GM19099 (cell line): ENCODE results near the gene MPZL3.

Experiments
- POLR2A ChIP-seq: IDR thresholded peaks from 3 replicates; pipeline ENCODE4 v1.6.1; 2011; ENCODE audit warnings: low read depth; ENCODE audit not compliant: insufficient read length; ENCODE audit errors: extremely low read depth

Gene MPZL3

DNA sequence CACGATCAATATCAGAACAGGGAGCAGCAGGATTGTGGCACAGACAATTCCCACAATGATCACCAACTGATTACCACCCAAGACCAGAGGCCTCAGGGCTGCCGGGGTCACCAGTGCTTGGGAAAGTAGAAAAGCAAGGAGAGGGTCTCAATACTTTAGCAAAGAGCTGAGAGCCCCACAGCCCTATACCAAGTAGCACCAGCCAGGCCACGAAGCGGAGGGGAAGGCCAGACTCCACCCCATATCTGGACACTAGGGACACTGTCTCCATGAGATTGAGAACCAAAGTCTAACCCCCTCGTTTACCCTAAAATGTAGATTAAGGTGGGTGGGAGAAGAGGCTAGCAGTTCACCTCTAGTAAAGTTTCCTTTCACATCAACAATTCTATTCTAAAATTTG, 51.7 kb downstream of the MPZL3 start:
- no peak for TF ChIP-seq POLR2A

DNA sequence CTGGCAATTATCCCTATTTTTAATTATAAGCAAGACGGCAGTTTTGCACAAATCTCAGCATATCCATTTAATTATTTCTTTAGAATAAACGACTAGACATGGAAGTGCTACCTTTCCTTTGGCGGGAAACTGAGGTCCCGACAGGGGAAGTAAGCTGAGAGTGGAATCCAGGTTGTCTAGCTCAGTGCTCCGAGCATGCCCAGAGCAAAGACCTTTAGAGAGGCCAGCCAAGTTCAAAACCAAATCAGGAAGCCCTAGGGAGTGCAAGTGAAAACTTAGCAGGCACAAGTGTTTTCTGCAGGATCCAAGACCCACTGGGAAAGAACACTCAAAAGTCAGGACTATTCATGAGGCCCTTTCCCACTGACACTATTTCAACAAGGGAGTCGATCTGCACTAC, 53.0 kb downstream of the MPZL3 start:
- TF ChIP-seq POLR2A, result no peak

DNA sequence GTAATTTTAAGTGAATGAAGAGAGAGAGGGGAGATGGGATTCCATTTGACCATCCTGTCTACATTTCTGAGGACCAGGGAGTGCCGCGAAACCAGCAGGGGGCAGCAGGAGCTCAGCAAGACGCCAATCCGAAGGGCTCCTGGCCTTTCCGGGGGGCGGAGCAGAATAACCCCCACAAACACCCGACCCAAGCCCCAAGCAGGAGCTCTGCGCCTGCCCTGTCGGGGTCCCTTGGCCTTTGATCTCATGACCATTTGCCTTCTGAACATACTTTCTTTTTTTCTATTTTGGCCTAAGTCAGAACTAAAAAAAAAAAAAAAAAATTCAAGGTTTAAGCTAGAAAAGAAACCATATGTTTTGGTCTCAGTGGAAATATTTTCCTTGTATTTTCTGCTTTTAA, 53.8 kb downstream of the MPZL3 start:
- no peak for TF ChIP-seq POLR2A

DNA sequence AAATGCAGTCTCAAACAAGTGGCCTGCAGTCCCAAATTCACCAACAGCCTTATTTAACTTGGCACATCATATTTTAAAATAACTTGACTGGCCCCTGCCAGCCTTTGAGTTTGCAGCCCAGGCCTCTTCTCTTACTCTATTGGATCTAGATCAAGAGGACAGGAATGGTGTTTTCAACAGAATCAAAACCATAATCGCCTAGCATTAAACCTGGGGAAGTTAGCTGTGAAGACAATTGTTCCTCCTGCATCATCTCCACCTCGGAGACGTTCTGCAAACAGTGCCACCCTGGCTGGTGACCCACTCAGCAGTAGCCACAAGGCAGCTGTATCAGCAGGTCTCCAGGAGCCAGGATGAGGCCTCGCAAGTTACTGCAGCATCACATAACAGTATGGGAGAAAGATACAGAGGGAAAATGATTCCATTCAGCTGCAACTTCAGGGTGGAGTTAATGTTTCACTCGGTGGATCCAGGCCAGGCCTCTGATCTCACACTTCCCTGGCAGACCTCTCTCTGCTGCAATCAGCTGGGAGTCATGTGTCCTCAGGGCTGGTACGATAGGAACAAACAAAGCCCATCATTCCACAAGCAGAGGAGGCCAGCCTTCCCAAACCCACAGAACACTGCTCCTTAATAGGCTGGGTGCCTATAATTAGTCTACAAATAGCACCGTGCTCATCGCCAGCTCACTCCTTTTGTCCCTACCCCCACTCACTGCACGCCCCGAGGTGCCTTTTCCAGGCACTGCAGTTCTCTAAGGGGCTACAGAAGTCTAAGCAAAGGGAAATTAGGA, 57.1 kb downstream of the MPZL3 start:
- TF ChIP-seq POLR2A, result no peak

DNA sequence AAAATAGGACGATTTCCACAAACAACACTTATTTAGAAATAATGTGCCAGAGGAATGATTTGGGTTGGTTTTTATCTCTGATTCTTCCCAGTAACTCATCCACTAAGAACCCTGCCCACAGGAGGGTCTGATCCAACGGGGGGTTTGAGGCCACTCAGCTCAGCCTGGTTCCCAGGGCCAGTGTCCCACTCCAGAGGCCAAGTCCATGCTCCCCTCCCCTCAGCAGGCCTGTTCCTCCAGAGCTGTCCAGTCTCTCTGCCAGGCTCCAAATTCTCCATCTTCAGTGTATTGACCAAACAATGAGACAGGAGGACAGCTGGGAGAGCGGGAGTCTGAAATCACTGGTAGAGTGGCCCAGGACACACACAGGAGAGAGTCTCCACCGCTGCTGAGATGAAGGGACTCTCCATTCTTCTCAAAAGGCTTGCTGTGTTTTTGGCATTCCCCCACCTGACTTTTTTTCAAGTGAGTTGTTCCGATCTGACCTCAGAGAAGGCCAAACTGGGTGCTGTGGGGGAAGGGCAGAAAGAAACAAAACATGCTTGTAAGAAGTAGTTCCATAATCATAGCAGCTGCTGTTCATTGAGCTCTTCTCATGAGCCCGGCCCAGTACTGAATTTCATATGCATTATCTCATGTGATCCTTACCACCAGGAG, 58.1 kb downstream of the MPZL3 start:
- TF ChIP-seq POLR2A, result no peak

DNA sequence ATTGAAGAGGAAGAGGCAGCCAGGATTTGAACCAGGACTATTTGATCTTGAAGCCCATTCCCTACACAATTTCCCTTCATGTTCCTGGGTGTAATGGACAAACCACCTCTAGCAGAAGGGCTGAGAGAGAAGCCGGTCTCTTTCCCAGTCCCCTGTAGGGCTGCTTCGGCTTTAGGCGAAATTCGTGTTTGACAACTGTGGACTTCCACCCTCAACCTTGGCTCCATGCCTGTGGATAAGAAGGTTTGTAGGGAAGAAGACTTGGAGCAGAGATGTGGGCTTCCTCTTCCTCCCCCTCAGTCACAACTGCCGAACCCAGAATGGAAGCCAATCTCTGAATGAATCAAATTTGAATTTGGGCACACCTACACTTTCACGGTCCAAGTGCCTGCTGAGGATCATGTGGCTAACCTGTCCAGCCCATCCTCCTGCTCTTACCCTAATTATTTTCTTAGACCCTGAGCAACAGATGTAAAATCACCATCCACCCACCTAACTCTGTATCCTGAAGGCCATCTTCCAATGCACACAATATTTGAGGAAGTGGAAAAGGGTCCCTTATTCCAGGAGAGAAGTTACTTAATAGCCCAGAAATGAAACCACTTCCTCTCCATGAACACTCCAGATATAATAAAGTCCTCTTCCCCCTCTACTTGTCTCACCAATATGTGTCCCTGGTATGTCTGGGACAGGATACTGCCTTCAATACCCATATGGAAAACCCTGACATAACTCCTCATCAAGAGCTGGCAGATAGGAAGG, 65.6 kb downstream of the MPZL3 start:
- TF ChIP-seq POLR2A, result no peak

DNA sequence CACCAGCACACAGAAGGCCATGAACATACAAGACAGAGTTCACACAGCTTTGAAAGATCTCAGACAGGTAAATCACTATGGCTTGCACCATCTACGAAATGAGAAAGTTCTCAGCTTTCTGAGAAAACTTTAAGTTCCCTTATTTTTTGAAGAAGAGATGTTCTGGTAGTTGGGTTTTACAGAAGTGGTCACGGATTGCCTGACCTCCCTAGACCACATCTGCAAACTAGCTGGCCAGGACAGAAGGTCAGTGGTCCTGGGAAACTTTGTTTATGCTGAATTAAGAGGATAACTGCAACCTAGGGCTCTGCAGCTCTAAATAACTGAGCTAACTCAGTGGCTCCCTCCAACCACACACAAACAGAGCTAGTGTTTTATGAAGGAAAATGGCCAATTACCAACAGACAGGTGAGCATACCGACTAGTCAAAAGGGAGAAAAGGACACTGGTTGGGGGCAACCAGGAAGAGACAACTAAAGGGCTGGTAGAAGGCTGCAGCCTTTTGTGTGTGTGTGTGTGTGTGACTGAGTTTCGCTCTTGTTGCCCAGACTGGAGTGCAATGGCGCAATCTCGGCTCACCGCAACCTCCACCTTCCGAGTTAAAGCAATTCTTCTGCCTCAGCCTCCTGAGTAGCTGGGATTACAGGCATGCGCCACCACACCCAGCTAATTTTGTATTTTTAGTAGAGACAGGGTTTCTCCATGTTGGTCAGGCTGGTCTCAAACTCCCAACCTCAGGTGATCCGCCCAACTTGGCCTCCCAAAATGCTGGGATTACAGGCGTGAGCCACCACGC, 67.2 kb downstream of the MPZL3 start:
- TF ChIP-seq POLR2A, result no peak

DNA sequence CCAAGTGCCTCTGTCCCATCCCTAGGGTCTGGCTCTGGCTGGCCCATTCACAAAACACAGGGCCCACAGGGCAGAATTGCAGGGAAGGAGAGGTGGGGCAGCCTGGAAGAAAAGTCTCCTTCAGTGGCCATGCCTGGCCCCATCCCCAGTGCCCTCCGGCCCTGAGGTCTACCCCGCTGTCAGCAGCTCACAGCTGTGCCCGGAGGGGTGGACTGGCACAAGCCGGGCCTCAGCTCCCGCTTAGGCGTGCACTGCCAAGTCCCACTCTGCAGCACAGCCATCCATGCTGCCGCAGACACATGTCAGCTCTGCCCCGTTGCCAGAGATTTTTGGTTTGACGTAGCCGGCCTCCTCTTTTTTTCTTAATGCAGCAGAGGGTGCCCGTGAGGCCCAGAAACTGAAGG, 71.9 kb downstream of the MPZL3 start:
- no peak for TF ChIP-seq POLR2A

DNA sequence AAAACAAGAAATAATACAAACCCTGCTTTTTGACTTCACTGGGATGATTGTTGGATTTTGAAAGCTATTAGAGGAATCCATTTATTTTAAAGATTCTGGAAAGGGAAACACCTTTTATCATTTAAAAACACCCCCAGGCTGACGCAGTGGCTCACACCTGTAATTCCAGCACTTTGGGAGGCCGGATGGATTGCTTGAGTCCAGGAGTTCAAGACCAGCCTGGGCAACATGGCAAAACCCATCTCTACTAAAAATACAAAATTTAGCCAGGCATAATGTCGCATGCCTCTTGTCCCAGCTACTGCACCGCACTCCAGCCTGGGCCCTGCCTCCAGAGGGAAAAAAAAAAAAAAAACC, 75.4 kb downstream of the MPZL3 start:
- TF ChIP-seq POLR2A, result no peak
